Retinal pigment epithelial cell (primary cell): ENCODE results near the gene CNTN5.

Experiments used
- DNase-seq: peaks from one replicate; pipeline ENCODE4 v3.0.0-alpha.2; 2010; ENCODE audit warnings: low read depth
- H3K4me3 ChIP-seq: 2 replicates; pipeline ENCODE4 v1.5.1; 2011; ENCODE audit warnings: mild to moderate bottlenecking, low read length, control low read depth, moderate library complexity
- TF ChIP-seq, protein P1 (sequence below): conservative IDR thresholded peaks from 2 replicates; pipeline ENCODE4 v1.5.1; 2011; ENCODE audit warnings: low read depth, low read length, control low read depth, inconsistent platforms

Gene CNTN5

GRCh38 chr11:100403816-100404215 lies 1383.1 kb downstream of the CNTN5 start:
- TF ChIP-seq, protein P1, sequence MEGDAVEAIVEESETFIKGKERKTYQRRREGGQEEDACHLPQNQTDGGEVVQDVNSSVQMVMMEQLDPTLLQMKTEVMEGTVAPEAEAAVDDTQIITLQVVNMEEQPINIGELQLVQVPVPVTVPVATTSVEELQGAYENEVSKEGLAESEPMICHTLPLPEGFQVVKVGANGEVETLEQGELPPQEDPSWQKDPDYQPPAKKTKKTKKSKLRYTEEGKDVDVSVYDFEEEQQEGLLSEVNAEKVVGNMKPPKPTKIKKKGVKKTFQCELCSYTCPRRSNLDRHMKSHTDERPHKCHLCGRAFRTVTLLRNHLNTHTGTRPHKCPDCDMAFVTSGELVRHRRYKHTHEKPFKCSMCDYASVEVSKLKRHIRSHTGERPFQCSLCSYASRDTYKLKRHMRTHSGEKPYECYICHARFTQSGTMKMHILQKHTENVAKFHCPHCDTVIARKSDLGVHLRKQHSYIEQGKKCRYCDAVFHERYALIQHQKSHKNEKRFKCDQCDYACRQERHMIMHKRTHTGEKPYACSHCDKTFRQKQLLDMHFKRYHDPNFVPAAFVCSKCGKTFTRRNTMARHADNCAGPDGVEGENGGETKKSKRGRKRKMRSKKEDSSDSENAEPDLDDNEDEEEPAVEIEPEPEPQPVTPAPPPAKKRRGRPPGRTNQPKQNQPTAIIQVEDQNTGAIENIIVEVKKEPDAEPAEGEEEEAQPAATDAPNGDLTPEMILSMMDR, result no peak
- H3K4me3 ChIP-seq, result no peak overlapping the region
- DNase-seq, result no peak

DNA sequence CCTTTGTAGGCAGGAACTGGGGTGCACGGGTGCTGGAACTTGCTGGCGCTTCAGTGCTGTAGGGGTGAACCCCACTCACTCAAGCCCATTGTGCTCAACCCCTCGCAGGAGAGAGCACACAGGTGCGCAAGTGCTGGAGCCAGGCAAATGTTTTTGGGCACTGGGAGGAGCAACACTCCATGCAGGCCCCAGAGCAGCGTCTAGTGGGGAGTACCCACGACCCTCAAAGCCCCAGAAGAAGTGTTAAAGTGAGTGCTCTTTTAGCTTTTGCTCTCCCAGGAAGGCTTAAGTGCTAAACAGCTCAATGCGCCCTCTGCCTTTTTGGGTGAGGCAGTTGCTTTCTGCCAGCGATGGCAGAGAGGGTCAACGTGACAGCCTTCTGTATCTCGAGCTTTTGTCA lies 1384.2 kb downstream of the CNTN5 start:
- no peak overlapping the region for H3K4me3 ChIP-seq
- TF ChIP-seq, protein P1, result no peak
- no peak for DNase-seq
